Ectodermal cell (in vitro differentiated cells): ENCODE data around the gene MPHOSPH9.

ENCODE experiments used
- H3K27ac ChIP-seq: 2 replicates; pipeline ENCODE4 v1.7.0; 2013; ENCODE audit warnings: mild to moderate bottlenecking, low read depth, low read length; ENCODE audit not compliant: insufficient read depth, poor library complexity, severe bottlenecking
- H3K27me3 ChIP-seq: 2 replicates; pipeline ENCODE4 v1.7.0; 2013; ENCODE audit warnings: mild to moderate bottlenecking, low read length; ENCODE audit not compliant: insufficient read depth, control insufficient read depth, poor library complexity, severe bottlenecking
- H3K36me3 ChIP-seq: one replicate; pipeline ENCODE4 v1.7.0; 2013; ENCODE audit warnings: low read length; ENCODE audit not compliant: control insufficient read depth, insufficient read depth
- H3K4me1 ChIP-seq: one replicate; pipeline ENCODE4 v1.7.0; 2013; ENCODE audit warnings: low read length; ENCODE audit not compliant: control insufficient read depth, insufficient read depth
- H3K4me3 ChIP-seq: 2 replicates; pipeline ENCODE4 v1.7.0; 2013; ENCODE audit warnings: low read depth, low read length, control low read depth; ENCODE audit not compliant: insufficient read depth
- H3K9me3 ChIP-seq: 2 replicates; pipeline ENCODE4 v1.7.0; 2013; ENCODE audit warnings: mild to moderate bottlenecking, low read length, moderate library complexity; ENCODE audit not compliant: control insufficient read depth
- WGBS, 2 experiments: methylation state at CpG; one replicate each; pipeline ENCODE4 v1.1.7; 2013; ENCODE audit warnings: missing lambda C conversion rate in 2 of 2; 5-methylcytosine and 5-hydroxymethylcytosine counted together

Gene MPHOSPH9

DNA sequence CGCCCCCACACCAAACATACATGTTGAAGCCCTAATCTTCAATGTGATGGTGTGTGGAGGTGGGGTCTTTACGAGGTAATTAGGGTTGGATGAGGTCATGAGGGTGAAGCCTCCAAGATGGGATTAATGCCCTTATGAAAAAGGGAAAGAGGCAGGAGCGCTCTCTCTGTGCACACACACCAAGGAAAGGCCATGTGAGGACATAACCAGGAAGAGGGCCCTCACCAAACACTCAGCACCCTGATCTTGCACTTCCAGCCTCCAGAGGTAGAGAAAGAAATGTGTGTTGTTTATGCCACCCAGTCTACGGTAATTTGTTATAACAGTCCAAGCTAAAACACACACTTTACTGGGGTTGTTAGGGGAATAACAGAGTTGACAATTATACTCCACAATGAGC is 67.4 kb downstream of the MPHOSPH9 start:
- H3K36me3 ChIP-seq = peaks cover 22% of the 10 kb centered on the region
- WGBS, 2 experiments = 95 to 100% methylated on average over 2 to 4 of the region's 4 CpGs
- H3K27ac ChIP-seq = no peak overlapping the region
- H3K9me3 ChIP-seq = no peaks in the 10 kb centered on the region
- no peaks in the 10 kb centered on the region for H3K27me3 ChIP-seq
- H3K4me1 ChIP-seq = no peaks in the 10 kb centered on the region
- no peak overlapping the region for H3K4me3 ChIP-seq

DNA sequence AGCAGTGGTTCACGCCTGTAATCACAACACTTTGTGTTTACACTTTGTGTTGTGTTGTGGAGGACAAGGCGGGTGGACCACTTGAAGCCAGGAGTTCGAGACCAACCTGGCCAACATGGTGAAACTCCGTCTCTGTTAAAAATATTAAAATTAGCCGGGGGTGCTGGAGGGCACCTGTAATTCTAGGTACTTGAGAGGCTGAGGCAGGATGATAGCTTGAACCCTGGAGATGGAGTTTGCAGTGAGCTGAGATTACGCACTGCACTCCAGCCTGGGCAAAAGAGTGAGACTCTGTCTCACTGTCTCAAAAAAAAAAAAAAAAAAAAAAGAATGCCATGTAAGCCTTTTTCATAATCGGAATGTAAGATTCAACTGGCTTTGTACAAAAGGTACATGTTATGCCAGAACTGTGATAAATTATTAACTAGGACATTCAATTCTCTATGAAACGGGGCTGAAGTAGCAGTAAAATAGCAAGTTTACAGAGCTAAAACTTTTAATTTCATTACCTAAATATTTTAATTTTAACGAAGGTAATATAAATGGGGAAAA is 68.2 kb downstream of the MPHOSPH9 start:
- WGBS, 2 experiments = 94 to 95% methylated on average over 6 to 7 of the region's 9 CpGs
- peaks cover 23% of the 10 kb centered on the region for H3K36me3 ChIP-seq
- no peak overlapping the region for H3K4me3 ChIP-seq
- H3K27me3 ChIP-seq = no peaks in the 10 kb centered on the region
- H3K9me3 ChIP-seq = no peaks in the 10 kb centered on the region
- H3K27ac ChIP-seq = no peak overlapping the region
- no peaks in the 10 kb centered on the region for H3K4me1 ChIP-seq

DNA sequence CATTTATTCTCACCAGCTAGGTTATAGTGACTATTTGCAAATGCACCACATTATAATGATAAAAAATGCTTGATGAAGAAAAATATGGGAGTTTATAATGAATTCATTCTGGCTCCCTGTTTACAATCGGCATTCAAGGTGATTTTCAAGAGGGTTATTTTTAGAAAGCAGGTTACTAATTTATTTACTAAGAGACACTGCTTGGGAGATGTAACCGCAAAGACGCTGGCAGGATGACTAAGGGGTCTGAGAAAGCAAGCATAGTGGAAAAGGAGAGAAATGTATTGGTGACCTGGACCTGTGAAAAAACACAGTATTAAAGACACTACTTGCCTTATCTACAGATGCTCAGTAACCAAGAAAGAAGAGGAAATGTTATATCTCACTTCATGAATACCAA is 68.7 kb downstream of the MPHOSPH9 start:
- Histone ChIP-seq H3K27me3 (no peaks in the 10 kb centered on the region), H3K27ac (no peak overlapping the region), H3K4me3 (no peak overlapping the region), H3K9me3 (no peaks in the 10 kb centered on the region), H3K4me1 (no peaks in the 10 kb centered on the region), H3K36me3 (peaks cover 23% of the 10 kb centered on the region)
- 95 to 98% methylated on average over 3 of the region's 3 CpGs for WGBS, 2 experiments

DNA sequence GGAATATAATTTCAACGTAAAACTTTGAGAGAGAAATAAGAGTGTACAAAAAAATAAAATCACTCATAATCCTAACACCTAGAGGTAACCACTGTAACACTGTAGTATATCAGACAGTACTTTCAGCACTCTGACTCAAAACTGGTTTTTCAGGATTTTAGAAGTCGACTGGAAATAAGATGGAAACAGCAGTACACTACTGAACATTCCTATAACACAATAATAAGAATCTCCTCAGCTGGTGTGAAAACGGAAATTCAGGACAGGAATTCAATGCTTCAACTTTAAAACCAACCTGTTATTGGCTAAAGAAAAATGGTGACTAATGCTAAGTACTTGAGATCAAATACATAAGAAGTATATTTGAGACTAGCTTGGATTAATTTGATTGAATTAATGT is 69.7 kb downstream of the MPHOSPH9 start:
- H3K36me3 ChIP-seq = peaks cover 23% of the 10 kb centered on the region

DNA sequence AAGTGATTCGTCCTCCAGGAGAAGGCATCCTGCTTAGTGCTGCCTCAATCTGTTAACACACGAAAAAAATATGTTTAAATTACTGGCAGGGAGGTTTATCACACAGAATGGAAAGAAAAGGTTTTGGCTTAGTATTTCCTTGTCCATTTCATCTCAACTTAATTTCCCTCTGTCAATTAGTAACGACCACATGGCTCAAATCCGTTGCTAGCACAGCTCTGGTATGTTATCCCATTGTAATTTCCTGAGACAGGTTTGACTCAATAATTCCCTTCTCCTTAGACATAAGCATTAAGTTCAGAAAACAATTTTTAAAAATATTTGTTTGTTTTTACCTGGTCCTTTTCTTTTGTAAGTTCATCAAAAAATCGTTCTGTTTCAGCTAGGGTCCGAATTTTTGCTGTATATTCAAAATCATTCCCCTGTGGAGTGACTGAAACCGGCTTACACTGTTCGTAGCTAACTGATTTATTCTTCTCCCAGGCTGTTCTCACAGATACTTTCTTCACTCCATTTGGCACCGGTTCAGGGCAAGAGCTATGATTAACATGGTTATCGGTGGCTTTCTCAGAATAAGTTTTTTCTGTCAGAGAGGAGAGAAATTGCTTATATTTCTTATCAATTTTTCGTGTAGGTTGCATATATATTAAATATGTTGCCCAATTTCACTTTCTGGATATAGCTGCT is 72.0 kb downstream of the MPHOSPH9 start:
- Histone ChIP-seq H3K36me3 (peaks cover 18% of the 10 kb centered on the region), H3K9me3 (no peaks in the 10 kb centered on the region), H3K4me3 (no peak overlapping the region), H3K4me1 (no peaks in the 10 kb centered on the region), H3K27ac (no peak overlapping the region), H3K27me3 (no peaks in the 10 kb centered on the region)
- 85 to 86% methylated on average over 10 to 11 of the region's 11 CpGs for WGBS, 2 experiments

More for the DNA sequence above, 69.7 kb downstream of the MPHOSPH9 start:
- Histone ChIP-seq H3K27ac (no peak overlapping the region), H3K9me3 (no peaks in the 10 kb centered on the region), H3K4me1 (no peaks in the 10 kb centered on the region), H3K4me3 (no peak overlapping the region), H3K27me3 (no peaks in the 10 kb centered on the region)
- 94 to 100% methylated on average over 2 of the region's 3 CpGs for WGBS, 2 experiments

DNA sequence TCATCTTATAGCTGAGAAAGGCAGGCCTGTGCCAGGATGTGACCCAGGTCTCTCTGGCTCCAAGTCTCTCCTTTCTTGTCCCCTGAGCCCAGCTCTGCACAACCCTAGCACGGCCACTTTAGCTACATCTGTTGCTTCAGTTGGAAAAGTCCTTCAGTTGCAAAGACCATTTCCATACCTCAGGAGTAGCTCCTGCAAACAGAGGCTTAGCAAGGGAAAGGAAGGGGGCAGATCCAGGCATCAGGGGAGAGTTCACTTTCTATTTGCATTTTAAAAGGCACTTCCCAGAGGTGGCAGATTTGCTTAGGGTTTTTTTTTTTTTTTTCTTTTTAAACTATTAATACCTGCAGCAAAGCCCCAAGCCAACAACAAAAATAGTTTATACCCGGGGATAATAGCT is 79.0 kb downstream of the MPHOSPH9 start:
- Histone ChIP-seq H3K4me1 (no peaks in the 10 kb centered on the region), H3K9me3 (no peaks in the 10 kb centered on the region), H3K4me3 (no peak overlapping the region), H3K27me3 (peaks cover 29% of the 10 kb centered on the region), H3K27ac (no peak overlapping the region), H3K36me3 (peaks cover 5% of the 10 kb centered on the region)
- 16 to 27% methylated on average over 1 to 2 of the region's 2 CpGs for WGBS, 2 experiments

DNA sequence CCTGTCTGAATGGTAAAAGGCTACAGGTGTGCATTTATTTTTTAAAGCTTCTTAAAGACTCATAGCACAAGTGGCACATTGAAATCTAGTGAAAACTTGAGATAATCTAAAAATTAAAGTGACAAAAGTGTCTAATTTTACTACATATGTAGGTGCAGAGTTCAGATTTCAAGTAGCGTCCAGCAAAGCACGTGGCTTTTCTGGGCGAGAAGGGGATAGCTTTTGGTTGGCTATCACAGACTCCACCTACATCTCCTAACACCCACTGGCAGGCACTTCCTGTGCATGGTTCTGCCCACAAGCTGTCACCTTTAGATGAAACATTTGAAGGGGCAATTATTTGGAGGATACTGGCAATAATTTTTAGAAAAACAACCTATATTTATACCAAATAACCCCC is 80.1 kb downstream of the MPHOSPH9 start:
- Histone ChIP-seq H3K4me1 (no peaks in the 10 kb centered on the region), H3K9me3 (no peaks in the 10 kb centered on the region), H3K4me3 (no peak overlapping the region), H3K36me3 (peaks cover 5% of the 10 kb centered on the region), H3K27me3 (peaks cover 40% of the 10 kb centered on the region), H3K27ac (no peak overlapping the region)
- 86 to 87% methylated on average over 3 of the region's 3 CpGs for WGBS, 2 experiments

DNA sequence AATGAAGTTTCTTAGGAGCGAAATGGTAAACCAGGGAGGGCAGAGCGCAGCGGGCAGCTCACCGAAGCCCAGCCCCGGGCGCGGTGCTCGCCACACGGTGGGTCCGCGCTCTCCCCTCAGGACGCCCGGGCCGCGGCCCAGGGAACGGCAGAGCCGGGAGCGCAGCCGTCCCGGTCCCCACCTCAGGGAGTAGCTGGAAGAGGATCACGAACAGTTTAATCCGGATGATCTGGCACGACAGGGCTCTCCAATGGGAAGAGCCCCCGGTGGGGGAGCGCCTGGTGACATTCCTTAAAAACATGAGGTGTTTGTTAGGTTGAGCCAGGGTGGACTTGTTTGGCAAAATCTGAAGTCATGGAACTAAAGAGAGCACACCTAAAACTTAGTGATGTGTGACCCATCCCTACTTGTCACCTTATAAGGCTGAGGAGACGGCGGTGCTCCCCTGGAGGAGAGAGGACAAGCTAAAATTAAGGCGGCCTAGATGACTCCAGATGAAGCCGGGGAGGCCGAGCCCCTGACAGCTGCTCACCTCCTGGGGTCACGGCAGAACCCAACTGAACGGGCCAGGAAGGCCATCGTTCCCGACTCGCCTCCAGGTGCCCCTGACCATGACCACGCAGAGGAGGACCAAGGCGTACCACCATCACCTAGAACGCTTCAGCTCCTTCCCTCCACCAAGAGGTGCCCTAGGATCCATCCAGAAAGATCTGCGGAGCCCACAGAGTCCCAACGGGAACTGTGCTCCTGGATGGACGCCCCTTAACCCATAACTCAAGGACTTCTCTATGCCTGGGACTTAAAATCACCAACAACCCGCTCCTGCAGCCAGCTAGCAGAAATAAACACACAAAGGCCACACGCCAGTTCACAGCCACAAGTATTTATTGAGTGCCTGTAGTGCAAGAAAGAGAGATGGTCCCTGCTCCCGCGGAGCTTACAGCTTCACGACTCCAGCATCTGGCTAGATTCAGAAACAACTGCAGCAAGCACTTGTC is 81.2 kb downstream of the MPHOSPH9 start:
- no peaks in the 10 kb centered on the region for H3K4me1 ChIP-seq
- no peaks in the 10 kb centered on the region for H3K9me3 ChIP-seq
- H3K27ac ChIP-seq = no peak overlapping the region
- peaks cover 46% of the 10 kb centered on the region for H3K27me3 ChIP-seq
- 38 to 40% methylated on average over 46 of the region's 46 CpGs for WGBS, 2 experiments
- H3K36me3 ChIP-seq = peaks cover 5% of the 10 kb centered on the region
- H3K4me3 ChIP-seq = peak overlapping the region; percentile 51

DNA sequence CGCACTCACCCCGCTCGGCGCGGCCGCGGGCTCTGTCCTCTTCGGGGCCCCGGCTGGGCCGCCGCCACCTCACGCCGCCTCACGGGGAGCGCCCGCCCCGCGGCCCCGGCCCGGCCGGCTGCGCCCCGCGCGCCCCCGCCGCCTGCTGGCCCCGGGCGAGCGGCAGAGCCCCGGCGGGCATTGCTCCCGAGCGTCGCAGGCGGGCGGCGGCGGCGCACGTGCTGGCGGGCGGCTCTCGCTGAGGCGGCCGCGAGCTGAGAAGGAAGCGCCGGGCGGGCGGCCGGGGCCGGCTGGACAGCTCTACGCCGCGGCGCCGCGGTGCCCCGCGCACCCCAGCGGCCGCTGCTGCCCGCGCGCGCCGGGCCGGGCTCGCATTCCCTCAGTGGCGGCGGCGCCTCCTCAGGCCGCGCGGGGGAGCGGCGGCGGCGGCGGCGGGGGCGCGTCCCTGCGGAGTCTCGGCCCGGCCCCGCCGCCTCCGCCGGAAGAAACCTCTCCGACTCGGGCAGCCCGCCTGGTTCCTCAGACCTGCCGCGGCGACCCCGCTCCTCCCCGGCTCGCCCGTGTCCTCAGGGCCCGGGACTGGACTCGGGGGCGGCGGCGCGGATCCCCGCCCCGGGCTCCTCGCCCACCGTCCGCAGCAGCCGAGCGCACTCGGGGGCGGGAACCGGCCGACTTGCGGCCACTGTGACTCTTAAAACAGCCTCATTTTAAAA is 82.0 kb downstream of the MPHOSPH9 start, which contains the start of gene PITPNM2:
PITPNM2 (minus strand) TSS at position 347 of the 713 bp plus-strand sequence. CDS start 116,500 bp downstream, outside the sequence.
- Histone ChIP-seq H3K9me3 (no peaks in the 10 kb centered on the region), H3K4me1 (no peaks in the 10 kb centered on the region), H3K4me3 (peak within 1 kb of the TSS; percentile 51), H3K27me3 (peaks cover 47% of the 10 kb centered on the region), H3K36me3 (peaks cover 5% of the 10 kb centered on the region), H3K27ac (no peak within 1 kb of the TSS)
- 0% methylated on average over 119 of the region's 119 CpGs for WGBS, 2 experiments
